ENCODE results near the gene RAD23A. TPM values are rescaled to one million over a fixed set of nuclear protein-coding genes. Genes with fewer than 3 reads are reported as not detected.
A peak's percentile ranks its signal among the peaks of the same experiment; 100 is the strongest.
"Not testable (repeated sequence)": the region's sequence is repeated elsewhere in the genome, so short reads cannot be mapped to it uniquely, and the experiment has no call there.

Gene RAD23A
- total RNA-seq, 2 experiments from 2014 or later = 189 to 190 TPM

DNA sequence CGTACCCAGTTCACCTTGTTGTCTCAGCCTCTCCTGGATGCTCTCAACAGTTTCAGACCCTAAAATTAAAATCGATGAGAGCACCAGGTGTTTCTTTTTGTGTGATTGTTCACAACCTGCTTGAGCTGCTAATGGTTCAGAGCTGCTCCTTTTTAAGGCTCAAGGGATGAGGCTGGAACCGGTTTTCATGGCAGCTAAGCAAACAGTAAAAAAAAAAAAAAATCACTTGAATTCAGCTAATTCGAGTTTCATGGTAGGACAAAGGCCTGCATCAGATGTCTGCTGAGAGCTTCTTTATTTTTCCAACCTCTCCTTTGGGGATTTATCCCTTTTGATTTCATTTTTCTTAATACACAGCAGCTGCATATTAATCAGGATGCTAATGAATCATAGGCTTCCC is 33.1 kb upstream of the RAD23A start:
- Mint-ChIP-seq H3K27ac (no peak overlapping the region), H3K27me3 (no peaks in the 10 kb centered on the region), H3K36me3 (ENCODE audit: low read depth) (no peaks in the 10 kb centered on the region), H3K9me3 (no peaks in the 10 kb centered on the region), H3K4me3 (no peak overlapping the region), H3K4me1 (ENCODE audit: low read depth) (peaks cover 19% of the 10 kb centered on the region)
- ChIA-PET CTCF (interaction anchor here (0.7 to 2.4 kb wide), 4 partner anchors 11 to 152 kb away, joined by 3 to 16 read pairs (median 6); no protein-coding TSS in a partner anchor), POLR2A (interaction anchor here (1.3 to 4.5 kb wide), 6 partner anchors 14 to 28 kb away, joined by 4 to 19 read pairs (median 7); partner anchors contain the start of genes CALR, FARSA and GCDH)
- ATAC-seq (no peak), DNase-seq (no peak)
- TF ChIP-seq CTCF (IDR thresholded peaks at IDR 0.05) = no peak
- intact Hi-C loops (cut with micrococcal nuclease) = no loop called here

- Mint-ChIP-seq H3K27ac (peak overlapping the region; percentile 40), H3K9me3 (no peaks in the 10 kb centered on the region), H3K27me3 (no peaks in the 10 kb centered on the region), H3K4me3 (no peak overlapping the region), H3K4me1 (ENCODE audit: low read depth) (peaks cover 19% of the 10 kb centered on the region), H3K36me3 (ENCODE audit: low read depth) (no peaks in the 10 kb centered on the region)
- DNase-seq = no peak
- no peak for TF ChIP-seq CTCF (IDR thresholded peaks at IDR 0.05)
- ChIA-PET POLR2A (interaction anchor here (1.3 to 4.5 kb wide), 7 partner anchors 14 to 28 kb away, joined by 4 to 19 read pairs (median 7); partner anchors contain the start of genes CALR, FARSA, GCDH and KLF1), CTCF (interaction anchor here (0.6 to 2.4 kb wide), 6 partner anchors 12 to 206 kb away, joined by 3 to 16 read pairs (median 3); no protein-coding TSS in a partner anchor)
- intact Hi-C loops (cut with micrococcal nuclease) = no loop called here
- no peak for ATAC-seq
Observed at GRCh38 chr19:12913011-12913561, 32.6 kb upstream of the RAD23A start.

GRCh38 chr19:12913851-12914690 is 31.6 kb upstream of the RAD23A start:
- Mint-ChIP-seq H3K27ac (peak overlapping the region; percentile 84), H3K27me3 (no peaks in the 10 kb centered on the region), H3K36me3 (ENCODE audit: low read depth) (peaks cover 3% of the 10 kb centered on the region), H3K9me3 (no peaks in the 10 kb centered on the region), H3K4me1 (ENCODE audit: low read depth) (peaks cover 24% of the 10 kb centered on the region), H3K4me3 (peak overlapping the region; percentile 4)
- ChIA-PET POLR2A (interaction anchor here (0.8 to 4.5 kb wide), 14 partner anchors 9 to 51 kb away, joined by 3 to 19 read pairs (median 4); partner anchors contain the start of genes CALR, FARSA, GCDH and KLF1), CTCF (interaction anchor here (0.9 to 4.0 kb wide), 7 partner anchors 13 to 157 kb away, joined by 3 to 16 read pairs (median 4); no protein-coding TSS in a partner anchor)
- intact Hi-C loops (cut with micrococcal nuclease) = no loop called here
- DNase-seq (peak; percentile 80), ATAC-seq (peak; percentile 84)
- TF ChIP-seq CTCF (IDR thresholded peaks at IDR 0.05) = no peak

GRCh38 chr19:12915860-12916259 is 29.8 kb upstream of the RAD23A start:
- H3K27me3 Mint-ChIP-seq; DNase-seq; intact Hi-C loops (cut with micrococcal nuclease); H3K36me3 Mint-ChIP-seq (ENCODE audit: low read depth); H3K27ac Mint-ChIP-seq; ATAC-seq; H3K9me3 Mint-ChIP-seq; H3K4me3 Mint-ChIP-seq: not testable (repeated sequence)
- POLR2A ChIA-PET = interaction anchor here (0.6 to 4.5 kb wide), 5 partner anchors 17 to 180 kb away, joined by 3 to 19 read pairs (median 3); partner anchors contain the start of gene CALR
- H3K4me1 Mint-ChIP-seq (ENCODE audit: low read depth) = peaks cover 32% of the 10 kb centered on the region
- CTCF ChIA-PET = interaction anchor here (1.2 to 4.0 kb wide), 3 partner anchors 31 to 68 kb away, joined by 3 to 14 read pairs (median 5); no protein-coding TSS in a partner anchor

- CTCF ChIA-PET = no interaction called here
- intact Hi-C loops (cut with micrococcal nuclease) = no loop called here
- Mint-ChIP-seq H3K4me3 (peak overlapping the region; percentile 62), H3K9me3 (no peaks in the 10 kb centered on the region), H3K27me3 (no peaks in the 10 kb centered on the region), H3K4me1 (ENCODE audit: low read depth) (peaks cover 32% of the 10 kb centered on the region), H3K27ac (peak overlapping the region; percentile 85), H3K36me3 (ENCODE audit: low read depth) (peaks cover 22% of the 10 kb centered on the region)
- POLR2A ChIA-PET = interaction anchor here (2.0 to 5.4 kb wide), 3 partner anchors 10 to 19 kb away, joined by 6 to 39 read pairs (median 8); partner anchors contain the start of gene FARSA
- ATAC-seq = no peak
- TF ChIP-seq CTCF (IDR thresholded peaks at IDR 0.05) = no peak
- no peak for DNase-seq
Observed at GRCh38 chr19:12918253-12918652, 27.4 kb upstream of the RAD23A start.

All from activated CD8-positive, alpha-beta T cell treated with anti-CD3 and anti-CD28 coated beads for 36 hours (primary cell).